Tibial artery (tissue), 4 donors: ENCODE measurements around the gene BLVRB.
A peak's percentile ranks its signal among the peaks of the same experiment; 100 is the strongest.

Experiments used
- DNase-seq, 2 donors: peaks; one replicate each; pipeline ENCODE4 v3.0.0-alpha.2; 2019
- H3K27ac ChIP-seq, 2 donors: fragments of 200-600 bp; sonication (generic) in 1 of 2; 1 replicate in 1 of 2; 2 replicates in 1 of 2; pipeline ENCODE4 v1.5.1; 2018 to 2019; ENCODE audit warnings: mild to moderate bottlenecking in 1 of 2
- H3K27me3 ChIP-seq, 2 donors: fragments of 200-600 bp; sonication (generic) in 1 of 2; one replicate each; pipeline versions ENCODE4 v1.5.1 to v1.6.0; 2016 to 2019
- H3K36me3 ChIP-seq, 3 donors: fragments of 200-600 bp; sonication (generic) in 2 of 3; one replicate each; pipeline ENCODE4 v1.5.1; 2016 to 2019; ENCODE audit warnings: mild to moderate bottlenecking in 2 of 3
- H3K4me1 ChIP-seq, 4 donors: fragments of 200-600 bp; sonication (generic) in 2 of 4; 1 replicate in 3 of 4; 2 replicates in 1 of 4; pipeline ENCODE4 v1.5.1; 2016 to 2019
- H3K4me3 ChIP-seq, 2 donors: fragments of 200-600 bp; sonication (generic) in 1 of 2; 1 replicate in 1 of 2; 2 replicates in 1 of 2; pipeline ENCODE4 v1.5.1; 2018 to 2019; ENCODE audit warnings: mild to moderate bottlenecking in 2 of 2
- H3K9me3 ChIP-seq, 3 donors: fragments of 200-600 bp; sonication (generic) in 1 of 3; one replicate each; pipeline ENCODE4 v1.5.1; 2016 to 2019
- intact Hi-C: fragments of 100-400 bp; cut with DNase I; formaldehyde crosslinking; loops from one replicate; pipeline ENCODE4 v1.15.0; 2023; ENCODE audit warnings: low total_unique reads
- TF ChIP-seq, protein P1 (sequence below), 2 experiments: fragments of 200-600 bp in 1 of 2; fragments of 450-650 bp in 1 of 2; IDR thresholded peaks; one replicate each; pipeline ENCODE4 v1.5.1; 2017 to 2019; ENCODE audit warnings: antibody characterized with exemption in 2 of 2, mild to moderate bottlenecking in 1 of 2, moderate library complexity in 1 of 2

BLVRB gene

DNA sequence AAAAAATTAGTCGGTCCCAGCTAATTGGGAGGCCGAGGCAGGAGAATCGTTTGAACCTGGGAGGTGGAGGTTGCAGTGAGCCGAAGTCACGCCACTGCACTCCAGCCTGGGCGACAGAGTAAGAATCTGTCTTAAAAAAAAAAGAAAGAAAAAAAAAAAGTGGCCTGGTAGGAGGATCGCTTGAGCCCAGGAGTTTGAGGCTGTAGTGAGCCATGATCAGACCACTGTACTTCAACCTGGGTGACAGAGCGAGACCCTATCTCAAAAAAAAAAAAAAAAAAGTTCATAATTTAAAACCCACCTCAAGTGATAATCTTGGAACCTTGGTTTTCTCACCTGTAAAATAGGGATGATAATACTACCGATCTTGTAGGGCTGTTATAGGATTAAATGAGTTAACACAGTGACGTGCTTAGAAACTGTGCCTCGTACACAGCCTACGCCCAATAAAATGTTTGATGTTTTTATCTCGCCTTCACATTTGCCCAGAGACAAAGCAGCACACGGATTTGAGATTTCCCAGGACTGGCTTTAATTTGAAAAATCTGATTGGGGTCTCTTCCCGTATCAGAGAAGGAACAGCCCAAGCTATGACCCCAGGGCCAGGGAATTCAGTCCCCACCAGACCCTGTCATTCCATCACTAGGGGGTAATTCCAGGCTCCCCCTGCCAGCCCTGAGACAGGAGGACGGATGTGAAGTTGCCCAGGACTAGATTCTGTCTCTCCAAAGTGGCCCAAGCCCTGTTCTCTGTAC lies 43.4 kb downstream of the BLVRB start:
- Histone ChIP-seq H3K4me1 (peaks cover 0 to 44% (median 36%) of the 10 kb centered on the region in 4 donors), H3K4me3 (peak overlapping the region; percentile 54 to 60), H3K36me3 (peaks cover 10 to 13% (median 11%) of the 10 kb centered on the region in 3 donors), H3K27me3 (peaks cover 0 to 3% of the 10 kb centered on the region in 2 donors), H3K27ac (peak overlapping the region; percentile 94 to 98), H3K9me3 (no peaks in the 10 kb centered on the region)
- TF ChIP-seq, protein P1, sequence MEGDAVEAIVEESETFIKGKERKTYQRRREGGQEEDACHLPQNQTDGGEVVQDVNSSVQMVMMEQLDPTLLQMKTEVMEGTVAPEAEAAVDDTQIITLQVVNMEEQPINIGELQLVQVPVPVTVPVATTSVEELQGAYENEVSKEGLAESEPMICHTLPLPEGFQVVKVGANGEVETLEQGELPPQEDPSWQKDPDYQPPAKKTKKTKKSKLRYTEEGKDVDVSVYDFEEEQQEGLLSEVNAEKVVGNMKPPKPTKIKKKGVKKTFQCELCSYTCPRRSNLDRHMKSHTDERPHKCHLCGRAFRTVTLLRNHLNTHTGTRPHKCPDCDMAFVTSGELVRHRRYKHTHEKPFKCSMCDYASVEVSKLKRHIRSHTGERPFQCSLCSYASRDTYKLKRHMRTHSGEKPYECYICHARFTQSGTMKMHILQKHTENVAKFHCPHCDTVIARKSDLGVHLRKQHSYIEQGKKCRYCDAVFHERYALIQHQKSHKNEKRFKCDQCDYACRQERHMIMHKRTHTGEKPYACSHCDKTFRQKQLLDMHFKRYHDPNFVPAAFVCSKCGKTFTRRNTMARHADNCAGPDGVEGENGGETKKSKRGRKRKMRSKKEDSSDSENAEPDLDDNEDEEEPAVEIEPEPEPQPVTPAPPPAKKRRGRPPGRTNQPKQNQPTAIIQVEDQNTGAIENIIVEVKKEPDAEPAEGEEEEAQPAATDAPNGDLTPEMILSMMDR (IDR thresholded peaks at IDR 0.05): no peak
- intact Hi-C loops: no loop called here
- DNase-seq: no peak

DNA sequence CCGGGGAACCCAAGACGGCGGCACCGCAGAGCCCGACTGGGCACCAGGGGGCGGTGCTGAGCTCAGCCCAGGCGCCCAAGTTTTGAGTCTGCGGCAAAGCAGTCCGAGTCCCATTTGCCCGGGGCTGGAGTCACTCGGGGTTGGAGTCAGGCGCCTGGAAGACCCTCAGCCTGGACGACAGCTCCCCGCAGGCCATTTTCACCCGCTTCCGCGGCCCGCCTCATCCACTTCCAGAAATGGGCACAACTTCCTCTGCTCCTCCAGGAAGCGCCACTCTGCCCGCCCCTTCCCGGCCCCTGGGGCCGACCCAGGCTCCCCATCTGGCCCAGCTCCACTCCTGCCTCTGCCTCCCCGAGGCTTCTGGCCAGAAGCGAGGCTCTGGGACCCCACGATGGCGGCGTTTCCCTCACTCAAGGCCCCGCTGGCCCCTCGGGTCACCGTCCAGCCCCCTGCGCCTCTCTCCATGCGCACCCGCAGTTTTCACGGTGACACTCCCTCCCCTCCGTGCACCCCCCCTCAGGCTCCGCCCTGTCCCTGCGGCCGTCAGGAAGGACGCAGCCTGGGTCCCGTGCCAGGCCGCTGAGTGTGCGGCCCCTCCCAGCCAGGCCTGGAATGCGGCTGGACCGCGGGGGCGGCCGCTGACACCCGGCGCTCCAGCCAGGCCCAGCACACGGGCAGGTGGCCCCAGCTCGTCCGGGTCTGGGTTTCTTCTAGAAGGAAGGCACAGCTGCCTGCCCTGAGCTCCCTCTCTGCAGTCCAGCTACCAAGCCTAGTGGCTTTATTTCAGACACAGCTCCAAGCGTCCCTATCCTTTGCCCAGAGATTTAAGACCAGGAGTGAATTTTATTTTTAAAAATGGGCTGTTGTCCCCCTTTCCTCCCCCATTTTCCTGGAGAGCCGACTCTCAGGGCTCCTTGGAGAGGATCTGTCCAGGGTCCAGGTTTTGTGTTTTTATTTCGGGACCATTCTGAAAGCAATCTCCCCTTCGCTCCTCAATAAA lies 44.5 kb downstream of the BLVRB start:
- peak overlapping the region; percentile 94 to 98 for H3K27ac ChIP-seq
- peaks cover 0 to 39% (median 34%) of the 10 kb centered on the region in 4 donors for H3K4me1 ChIP-seq
- peaks cover 10 to 13% (median 11%) of the 10 kb centered on the region in 3 donors for H3K36me3 ChIP-seq
- no peaks in the 10 kb centered on the region for H3K9me3 ChIP-seq
- H3K4me3 ChIP-seq: peak overlapping the region; percentile 54 to 60
- peaks cover 0 to 3% of the 10 kb centered on the region in 2 donors for H3K27me3 ChIP-seq
- TF ChIP-seq, protein P1 (IDR thresholded peaks at IDR 0.05): peak; percentile 88 to 90
- intact Hi-C loops: no loop called here
- DNase-seq: peak; percentile 92 to 98

GRCh38 chr19:40420451-40420765 lies 45.1 kb downstream of the BLVRB start:
- H3K27ac ChIP-seq: peak overlapping the region; percentile 94 to 98
- H3K36me3 ChIP-seq: peaks cover 10 to 13% (median 11%) of the 10 kb centered on the region in 3 donors
- intact Hi-C loops: no loop called here
- TF ChIP-seq, protein P1 (IDR thresholded peaks at IDR 0.05): no peak
- H3K9me3 ChIP-seq: no peaks in the 10 kb centered on the region
- H3K4me1 ChIP-seq: peaks cover 0 to 39% (median 34%) of the 10 kb centered on the region in 4 donors
- H3K4me3 ChIP-seq: peak overlapping the region; percentile 54 to 60
- no peak for DNase-seq
- no peaks in the 10 kb centered on the region for H3K27me3 ChIP-seq

DNA sequence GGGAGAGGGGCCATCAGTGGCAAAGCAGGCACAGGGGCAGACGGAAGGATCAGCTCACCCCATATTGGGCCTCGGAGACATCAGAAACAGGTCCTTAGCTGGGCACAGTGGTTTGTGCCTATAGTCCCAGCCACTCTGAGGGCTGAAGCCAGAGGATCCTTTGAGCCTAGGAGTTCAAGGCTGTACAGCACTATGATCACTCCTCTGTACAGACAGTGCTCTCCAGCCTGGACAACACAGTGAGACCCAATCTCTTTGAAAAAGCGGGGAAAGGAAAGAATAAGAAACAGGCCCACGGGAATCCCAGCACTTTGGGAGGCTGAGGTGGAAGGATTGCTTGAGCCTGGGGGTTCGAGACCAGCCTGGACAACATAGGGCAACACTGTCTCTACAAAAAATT lies 45.8 kb downstream of the BLVRB start:
- intact Hi-C loops: loop anchor here (2.0 to 5.0 kb wide), 2 partner anchors 27 to 67 kb away; no protein-coding TSS in a partner anchor
- no peak overlapping the region for H3K27ac ChIP-seq
- DNase-seq: no peak
- peaks cover 0 to 39% (median 34%) of the 10 kb centered on the region in 4 donors for H3K4me1 ChIP-seq
- no peak overlapping the region for H3K4me3 ChIP-seq
- H3K27me3 ChIP-seq: no peaks in the 10 kb centered on the region
- TF ChIP-seq, protein P1 (IDR thresholded peaks at IDR 0.05): no peak
- H3K36me3 ChIP-seq: peaks cover 10 to 13% (median 11%) of the 10 kb centered on the region in 3 donors
- no peaks in the 10 kb centered on the region for H3K9me3 ChIP-seq

DNA sequence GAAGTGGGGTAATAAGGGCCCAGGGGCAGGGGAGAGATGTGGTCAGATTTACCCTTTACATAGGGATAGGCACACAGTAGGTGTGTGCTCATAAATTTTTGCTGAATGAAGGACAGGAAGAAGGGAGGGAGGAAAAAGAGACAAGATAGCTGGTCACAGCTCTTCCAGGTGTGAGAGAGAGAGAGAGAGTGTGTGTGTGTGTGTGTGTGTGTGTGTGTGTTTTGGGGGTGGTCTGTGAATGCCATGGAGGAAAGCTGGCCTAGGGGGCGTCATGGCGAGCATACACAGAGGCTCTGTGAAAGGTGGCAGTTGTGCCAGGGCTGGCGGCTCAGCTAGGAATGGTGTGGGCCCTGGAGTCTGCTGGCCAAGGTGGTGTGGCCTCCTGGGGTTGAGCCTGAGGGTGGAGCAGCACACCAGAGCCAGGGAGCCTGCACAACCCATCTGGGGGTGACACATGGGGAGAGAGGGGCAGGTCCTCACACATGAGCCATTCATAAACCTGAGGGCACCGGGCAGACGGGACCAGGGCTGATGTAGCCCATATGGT lies 46.4 kb downstream of the BLVRB start:
- H3K27me3 ChIP-seq: no peaks in the 10 kb centered on the region
- no peaks in the 10 kb centered on the region for H3K9me3 ChIP-seq
- H3K36me3 ChIP-seq: peaks cover 10 to 13% (median 11%) of the 10 kb centered on the region in 3 donors
- no peak for DNase-seq
- no peak overlapping the region for H3K4me3 ChIP-seq
- intact Hi-C loops: loop anchor here (2.0 to 5.0 kb wide), 2 partner anchors 28 to 67 kb away; no protein-coding TSS in a partner anchor
- TF ChIP-seq, protein P1 (IDR thresholded peaks at IDR 0.05): no peak
- peaks cover 0 to 34% (median 30%) of the 10 kb centered on the region in 4 donors for H3K4me1 ChIP-seq
- no peak overlapping the region for H3K27ac ChIP-seq
